ENCODE data around the gene CADM2.

CADM2 gene

GRCh38 chr3:84985795-84986194 lies 27.0 kb downstream of the CADM2 start:
- no peak for DNase-seq

GRCh38 chr3:84987706-84988504 lies 29.1 kb downstream of the CADM2 start:
- no peak for DNase-seq

- no peak for DNase-seq
Measured at GRCh38 chr3:84989102-84989501, 30.3 kb downstream of the CADM2 start.

GRCh38 chr3:84991422-84991900 lies 32.7 kb downstream of the CADM2 start:
- DNase-seq: no peak

GRCh38 chr3:84993956-84994355 lies 35.2 kb downstream of the CADM2 start:
- no peak for DNase-seq

- DNase-seq: no peak
Measured at GRCh38 chr3:84998545-84998944, 39.8 kb downstream of the CADM2 start.

- DNase-seq: no peak
Measured at GRCh38 chr3:85003479-85003878, 44.7 kb downstream of the CADM2 start.

- no peak for DNase-seq
Measured at GRCh38 chr3:85004147-85004546, 45.4 kb downstream of the CADM2 start.

- DNase-seq: no peak
Measured at GRCh38 chr3:85005946-85006345, 47.2 kb downstream of the CADM2 start.

- DNase-seq: no peak
Measured at GRCh38 chr3:85007195-85008094, 48.7 kb downstream of the CADM2 start.

- no peak for DNase-seq
Measured at GRCh38 chr3:85020828-85021227, 62.0 kb downstream of the CADM2 start.

- DNase-seq: no peak
Measured at GRCh38 chr3:85030052-85030451, 71.3 kb downstream of the CADM2 start.

GRCh38 chr3:85037203-85037602 lies 78.4 kb downstream of the CADM2 start:
- DNase-seq: no peak

GRCh38 chr3:85041001-85041400 lies 82.2 kb downstream of the CADM2 start:
- DNase-seq: no peak

GRCh38 chr3:85041562-85042055 lies 82.8 kb downstream of the CADM2 start:
- DNase-seq: no peak

GRCh38 chr3:85050821-85051220 lies 92.0 kb downstream of the CADM2 start:
- DNase-seq: no peak

- DNase-seq: no peak
Measured at GRCh38 chr3:85051786-85052185, 93.0 kb downstream of the CADM2 start.

GRCh38 chr3:85053626-85054025 lies 94.8 kb downstream of the CADM2 start:
- DNase-seq: no peak

- DNase-seq: no peak
Measured at GRCh38 chr3:85054579-85054978, 95.8 kb downstream of the CADM2 start.

- DNase-seq: no peak
Measured at GRCh38 chr3:85068911-85069310, 110.1 kb downstream of the CADM2 start.

- DNase-seq: no peak
Measured at GRCh38 chr3:85074003-85074402, 115.2 kb downstream of the CADM2 start.

- no peak for DNase-seq
Measured at GRCh38 chr3:85075663-85076062, 116.9 kb downstream of the CADM2 start.

GRCh38 chr3:85077018-85077417 lies 118.2 kb downstream of the CADM2 start:
- no peak for DNase-seq
